Progenitor cell of endocrine pancreas (in vitro differentiated cells): ENCODE data around the gene ATG7. TPM values are rescaled to one million over a fixed set of nuclear protein-coding genes. Genes with fewer than 3 reads are reported as not detected.
"Not testable (repeated sequence)": the region's sequence is repeated elsewhere in the genome, so short reads cannot be mapped to it uniquely, and the experiment has no call there.

Experiments
- DNase-seq: peaks from one replicate; pipeline ENCODE4 v3.0.0; 2021; ENCODE audit warnings: low spot score; ENCODE audit not compliant: unreplicated experiment
- H3K27ac Mint-ChIP-seq: 2 replicates; pipeline ENCODE4 v1.8.0; 2021; ENCODE audit warnings: mild to moderate bottlenecking, moderate library complexity, mixed read lengths
- H3K27me3 Mint-ChIP-seq: 2 replicates; pipeline ENCODE4 v1.8.0; 2021; ENCODE audit warnings: mixed read lengths
- H3K36me3 Mint-ChIP-seq: 2 replicates; pipeline ENCODE4 v1.8.0; 2022; ENCODE audit warnings: mixed read lengths; ENCODE audit not compliant: insufficient read depth
- H3K4me1 Mint-ChIP-seq: 2 replicates; pipeline ENCODE4 v1.8.0; 2021; ENCODE audit warnings: low read depth, mixed read lengths
- H3K4me3 Mint-ChIP-seq: 2 replicates; pipeline ENCODE4 v1.8.0; 2021; ENCODE audit warnings: low read depth, mild to moderate bottlenecking, moderate library complexity, mixed read lengths
- H3K9me3 Mint-ChIP-seq: 2 replicates; pipeline ENCODE4 v1.8.0; 2021; ENCODE audit warnings: low read depth, mixed read lengths
- CTCF ChIP-seq: fragments of 200-600 bp; sonication (generic); IDR thresholded peaks from one replicate; pipeline ENCODE4 v1.5.0; 2021; ENCODE audit warnings: antibody characterized with exemption, mild to moderate bottlenecking; ENCODE audit not compliant: unreplicated experiment
- total RNA-seq: library from RNA; stranded (reverse); gene quantifications from 2 replicates; pipeline ENCODE4 v1.2.1, GENCODE V29; 2021

The ATG7 gene
- total RNA-seq, 1 donor from 2014 or later = 29.1 TPM

- TF ChIP-seq CTCF = no peak
These were observed 297.1 kb downstream of the ATG7 start for GRCh38 chr3:11569156-11569741.

DNA sequence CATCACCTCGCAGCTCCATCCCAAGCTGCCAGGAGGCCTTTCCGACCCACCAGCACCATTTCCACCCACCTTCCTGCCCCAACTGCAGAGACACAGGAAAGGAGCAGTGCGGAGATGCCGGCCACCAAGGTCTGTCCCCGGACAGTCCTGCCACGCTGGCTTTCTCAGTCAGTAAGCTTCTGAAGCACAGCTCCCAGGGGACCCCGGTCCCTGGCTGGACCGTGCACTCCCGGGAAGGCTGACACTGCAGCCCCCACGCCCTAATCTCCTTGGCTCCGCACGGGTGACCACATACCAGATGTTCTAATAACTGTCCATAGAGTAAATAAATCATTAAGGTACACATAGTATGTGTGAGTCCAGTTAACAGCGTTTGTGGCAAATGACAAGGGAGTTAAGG, 298.1 kb downstream of the ATG7 start:
- no peak for TF ChIP-seq CTCF
- Mint-ChIP-seq H3K27ac (peak overlapping the region; percentile 69), H3K4me3 (no peak overlapping the region), H3K36me3 (peaks cover 13% of the 10 kb centered on the region), H3K27me3 (no peaks in the 10 kb centered on the region), H3K4me1 (peaks cover 3% of the 10 kb centered on the region), H3K9me3 (no peaks in the 10 kb centered on the region)
- no peak for DNase-seq

More at GRCh38 chr3:11569156-11569741, 297.1 kb downstream of the ATG7 start:
- DNase-seq = no peak
- H3K36me3 Mint-ChIP-seq = peaks cover 13% of the 10 kb centered on the region
- no peaks in the 10 kb centered on the region for H3K9me3 Mint-ChIP-seq
- H3K4me1 Mint-ChIP-seq = peaks cover 3% of the 10 kb centered on the region
- H3K4me3 Mint-ChIP-seq = no peak overlapping the region
- no peaks in the 10 kb centered on the region for H3K27me3 Mint-ChIP-seq
- peak overlapping the region; percentile 20 for H3K27ac Mint-ChIP-seq

GRCh38 chr3:11570789-11571495, 298.7 kb downstream of the ATG7 start:
- DNase-seq = no peak
- H3K4me3 Mint-ChIP-seq = no peak overlapping the region
- H3K9me3 Mint-ChIP-seq = no peaks in the 10 kb centered on the region
- peaks cover 13% of the 10 kb centered on the region for H3K36me3 Mint-ChIP-seq
- no peak for TF ChIP-seq CTCF
- peak overlapping the region; percentile 68 for H3K27ac Mint-ChIP-seq
- no peaks in the 10 kb centered on the region for H3K27me3 Mint-ChIP-seq
- peaks cover 3% of the 10 kb centered on the region for H3K4me1 Mint-ChIP-seq

DNA sequence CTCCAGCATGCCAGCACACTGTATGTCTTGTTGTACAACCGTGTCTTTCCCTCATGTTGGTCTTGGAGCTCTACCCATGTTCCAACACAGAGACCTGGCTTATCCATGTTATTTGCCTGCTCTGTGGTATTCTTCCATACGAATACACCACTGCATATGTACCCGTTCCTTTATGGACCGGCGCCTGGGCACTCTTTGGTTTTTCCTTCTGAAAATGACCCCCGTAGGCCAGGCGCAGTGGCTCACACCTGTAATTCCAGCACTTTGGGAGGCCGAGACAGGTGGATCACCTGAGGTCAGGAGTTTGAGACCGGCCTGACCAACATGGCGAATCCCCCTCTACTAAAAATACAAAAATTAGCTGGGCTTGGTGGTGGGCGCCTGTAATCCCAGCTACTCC, 300.5 kb downstream of the ATG7 start:
- H3K4me1 Mint-ChIP-seq, H3K4me3 Mint-ChIP-seq, DNase-seq, H3K27me3 Mint-ChIP-seq, H3K36me3 Mint-ChIP-seq, H3K9me3 Mint-ChIP-seq: not testable (repeated sequence)
- H3K27ac Mint-ChIP-seq = peak overlapping the region; percentile 13

DNA sequence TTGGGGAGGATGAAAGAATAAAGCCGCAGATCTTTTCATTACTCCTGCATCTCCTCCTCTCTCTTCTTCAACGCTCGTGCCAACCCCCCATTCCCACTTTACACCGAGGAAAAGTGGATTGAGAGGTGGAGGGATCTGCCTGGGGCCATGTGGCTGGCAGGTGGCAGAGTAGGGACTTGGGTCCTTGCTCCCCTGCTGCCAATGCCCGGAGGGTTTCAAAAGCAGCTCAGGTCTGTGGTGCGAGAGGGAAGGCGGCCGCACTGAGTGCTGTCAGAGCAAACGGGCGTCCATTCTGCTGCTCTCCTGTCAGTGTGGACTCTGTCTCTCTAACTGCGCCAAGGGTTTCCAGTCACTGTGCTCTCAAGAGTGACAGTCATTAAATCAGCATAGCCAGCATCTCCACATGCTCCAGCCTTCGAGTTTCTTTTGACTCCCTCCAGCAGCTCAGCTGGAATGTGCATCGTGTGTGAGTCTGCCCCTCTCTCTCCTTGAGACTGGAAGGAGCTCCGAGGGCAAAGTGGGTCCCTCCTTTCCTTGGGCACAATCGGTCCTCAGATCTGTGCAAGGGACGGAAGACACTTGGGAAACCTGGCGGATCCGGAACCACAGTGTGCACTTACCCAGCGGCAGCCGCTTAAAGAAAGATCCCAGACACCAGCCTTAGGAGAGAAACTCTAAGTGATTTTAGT, 302.9 kb downstream of the ATG7 start:
- no peak for TF ChIP-seq CTCF

More for the DNA sequence above, 302.9 kb downstream of the ATG7 start:
- DNase-seq = no peak
- peaks cover 6% of the 10 kb centered on the region for H3K4me1 Mint-ChIP-seq
- H3K27me3 Mint-ChIP-seq = no peaks in the 10 kb centered on the region
- no peak overlapping the region for H3K4me3 Mint-ChIP-seq
- H3K36me3 Mint-ChIP-seq = peaks cover 6% of the 10 kb centered on the region
- H3K9me3 Mint-ChIP-seq = peaks cover 2% of the 10 kb centered on the region
- peak overlapping the region; percentile 66 for H3K27ac Mint-ChIP-seq
